Measurements from ENCODE around the gene ZNF598.

Gene ZNF598

DNA sequence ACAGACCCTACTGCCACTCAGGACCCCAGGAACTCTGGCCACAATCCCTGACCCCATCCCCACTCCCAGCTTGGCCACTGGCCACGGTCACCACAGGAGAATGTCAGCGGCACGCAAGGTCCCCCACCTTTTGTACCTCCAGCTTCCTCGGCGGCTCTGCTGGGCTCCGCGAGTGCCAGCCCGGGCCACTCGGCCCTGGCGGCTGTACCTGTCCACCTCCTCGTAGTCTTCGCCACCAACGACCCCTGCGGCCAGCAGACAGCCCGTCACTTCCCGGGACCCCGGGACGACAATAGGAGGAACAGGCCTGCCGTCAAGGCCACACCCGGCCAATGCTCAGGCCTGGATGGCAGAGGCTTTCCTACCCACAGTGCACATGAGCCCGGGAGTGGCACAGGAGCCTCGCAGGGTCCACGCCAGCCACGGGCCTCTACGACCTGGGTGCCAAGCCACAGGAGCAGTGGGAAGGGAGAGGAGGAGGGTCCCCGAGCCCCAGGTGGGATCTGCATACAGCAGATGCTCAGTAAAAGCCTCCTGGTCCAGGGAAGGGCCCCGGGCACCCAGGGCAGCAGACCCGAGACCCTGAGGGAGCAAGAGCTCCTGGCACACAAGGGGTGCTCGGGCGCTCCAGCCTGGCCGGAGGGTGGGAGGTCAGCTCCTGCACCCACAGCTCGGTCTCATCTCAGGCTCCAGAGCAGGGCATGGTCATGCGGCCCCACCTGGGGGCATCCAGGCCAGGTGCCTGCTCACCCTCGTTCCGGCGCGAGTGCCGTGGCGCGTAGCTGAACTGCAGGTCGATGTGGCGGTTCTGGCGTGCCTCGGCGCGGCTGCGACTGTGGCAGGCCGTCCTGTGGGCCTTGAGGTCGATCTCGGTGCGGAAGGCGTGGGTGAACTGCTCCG is 7.9 kb downstream of the ZNF598 start:
- DNase-seq (ENCODE audit: extremely low spot score): no peak
- TF ChIP-seq CTCF (IDR thresholded peaks at IDR 0.05; ENCODE audit: control extremely low read depth, extremely low read depth, low read depth, missing control alignments): no peak
- ChIA-PET POLR2A (interaction anchor here (3.2 kb wide), 1 partner anchor 153 kb away, joined by 8 read pairs; the partner anchor contains the start of gene TRAF7), CTCF (interaction anchor here (1.3 to 6.2 kb wide), 7 partner anchors 9 to 151 kb away, joined by 3 to 63 read pairs (median 18); partner anchors contain the start of genes SYNGR3 and TRAF7)

GRCh38 chr16:2001035-2001434 is 8.6 kb downstream of the ZNF598 start:
- TF ChIP-seq CTCF (IDR thresholded peaks at IDR 0.05; ENCODE audit: control extremely low read depth, extremely low read depth, low read depth, missing control alignments): no peak
- no peak for DNase-seq (ENCODE audit: extremely low spot score)
- POLR2A ChIA-PET: interaction anchor here (3.2 kb wide), 1 partner anchor 154 kb away, joined by 8 read pairs; the partner anchor contains the start of gene TRAF7
- CTCF ChIA-PET: interaction anchor here (1.3 to 6.2 kb wide), 3 partner anchors 8 to 140 kb away, joined by 3 to 63 read pairs (median 55); partner anchors contain the start of gene SYNGR3

GRCh38 chr16:1999866-2000514 is 9.6 kb downstream of the ZNF598 start:
- no peak for TF ChIP-seq CTCF (IDR thresholded peaks at IDR 0.05; ENCODE audit: control extremely low read depth, extremely low read depth, low read depth, missing control alignments)
- CTCF ChIA-PET: interaction anchor here (6.2 kb wide), 1 partner anchor 7 kb away, joined by 63 read pairs; the partner anchor contains the start of gene SYNGR3
- POLR2A ChIA-PET: interaction anchor here (3.2 kb wide), 1 partner anchor 155 kb away, joined by 8 read pairs; the partner anchor contains the start of gene TRAF7
- no peak for DNase-seq (ENCODE audit: extremely low spot score)

GRCh38 chr16:1998852-1999801 is 10.5 kb downstream of the ZNF598 start:
- no peak for DNase-seq (ENCODE audit: extremely low spot score)
- ChIA-PET CTCF (interaction anchor here (2.3 kb wide), 1 partner anchor 142 kb away, joined by 10 read pairs; no protein-coding TSS in a partner anchor), POLR2A (interaction anchor here (0.6 to 3.2 kb wide), 2 partner anchors 12 to 156 kb away, joined by 5 to 8 read pairs; partner anchors contain the start of gene TRAF7)
- no peak for TF ChIP-seq CTCF (IDR thresholded peaks at IDR 0.05; ENCODE audit: control extremely low read depth, extremely low read depth, low read depth, missing control alignments)

- POLR2A ChIA-PET: interaction anchor here (0.6 kb wide), 1 partner anchor 13 kb away, joined by 5 read pairs; no protein-coding TSS in a partner anchor
- TF ChIP-seq CTCF (IDR thresholded peaks at IDR 0.05; ENCODE audit: control extremely low read depth, extremely low read depth, low read depth, missing control alignments): no peak
- no peak for DNase-seq (ENCODE audit: extremely low spot score)
- CTCF ChIA-PET: interaction anchor here (2.3 kb wide), 1 partner anchor 142 kb away, joined by 10 read pairs; no protein-coding TSS in a partner anchor
Observed at GRCh38 chr16:1998360-1998835, 11.2 kb downstream of the ZNF598 start.
